Measurements from ENCODE around the gene ACSL1.
"Not testable (repeated sequence)": the region's sequence is repeated elsewhere in the genome, so short reads cannot be mapped to it uniquely, and the experiment has no call there.

DNA sequence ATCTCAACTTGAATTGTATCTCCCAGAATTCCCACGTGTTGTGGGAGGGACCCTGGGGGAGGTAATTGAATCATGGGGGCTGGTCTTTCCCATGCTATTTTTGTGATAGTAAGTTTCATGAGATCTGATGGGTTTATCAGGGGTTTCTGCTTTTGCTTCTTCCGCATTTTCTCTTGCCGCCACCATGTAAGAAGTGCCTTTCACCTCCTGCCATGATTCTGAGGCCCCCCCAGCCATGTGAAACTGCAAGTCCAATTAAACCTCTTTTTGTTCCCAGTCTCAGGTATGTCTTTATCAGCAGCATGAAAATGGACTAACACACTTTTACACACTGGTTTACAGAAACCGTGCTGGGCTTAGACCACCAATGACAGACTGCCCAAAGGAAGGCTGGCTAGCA, 46.6 kb downstream of the ACSL1 start:
- TF ChIP-seq, protein P1, sequence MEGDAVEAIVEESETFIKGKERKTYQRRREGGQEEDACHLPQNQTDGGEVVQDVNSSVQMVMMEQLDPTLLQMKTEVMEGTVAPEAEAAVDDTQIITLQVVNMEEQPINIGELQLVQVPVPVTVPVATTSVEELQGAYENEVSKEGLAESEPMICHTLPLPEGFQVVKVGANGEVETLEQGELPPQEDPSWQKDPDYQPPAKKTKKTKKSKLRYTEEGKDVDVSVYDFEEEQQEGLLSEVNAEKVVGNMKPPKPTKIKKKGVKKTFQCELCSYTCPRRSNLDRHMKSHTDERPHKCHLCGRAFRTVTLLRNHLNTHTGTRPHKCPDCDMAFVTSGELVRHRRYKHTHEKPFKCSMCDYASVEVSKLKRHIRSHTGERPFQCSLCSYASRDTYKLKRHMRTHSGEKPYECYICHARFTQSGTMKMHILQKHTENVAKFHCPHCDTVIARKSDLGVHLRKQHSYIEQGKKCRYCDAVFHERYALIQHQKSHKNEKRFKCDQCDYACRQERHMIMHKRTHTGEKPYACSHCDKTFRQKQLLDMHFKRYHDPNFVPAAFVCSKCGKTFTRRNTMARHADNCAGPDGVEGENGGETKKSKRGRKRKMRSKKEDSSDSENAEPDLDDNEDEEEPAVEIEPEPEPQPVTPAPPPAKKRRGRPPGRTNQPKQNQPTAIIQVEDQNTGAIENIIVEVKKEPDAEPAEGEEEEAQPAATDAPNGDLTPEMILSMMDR (IDR thresholded peaks at IDR 0.05), result not testable (repeated sequence)
- not testable (repeated sequence) for TF ChIP-seq EP300 (IDR thresholded peaks at IDR 0.05)
